GM21786 (cell line): Measurements from ENCODE around the gene RAET1E.

Experiments used
- ATAC-seq: cut with Tn5 transposase; IDR thresholded peaks from one replicate; pipeline ENCODE4 v1.9.1; 2021; ENCODE audit not compliant: unreplicated experiment

RAET1E gene

DNA sequence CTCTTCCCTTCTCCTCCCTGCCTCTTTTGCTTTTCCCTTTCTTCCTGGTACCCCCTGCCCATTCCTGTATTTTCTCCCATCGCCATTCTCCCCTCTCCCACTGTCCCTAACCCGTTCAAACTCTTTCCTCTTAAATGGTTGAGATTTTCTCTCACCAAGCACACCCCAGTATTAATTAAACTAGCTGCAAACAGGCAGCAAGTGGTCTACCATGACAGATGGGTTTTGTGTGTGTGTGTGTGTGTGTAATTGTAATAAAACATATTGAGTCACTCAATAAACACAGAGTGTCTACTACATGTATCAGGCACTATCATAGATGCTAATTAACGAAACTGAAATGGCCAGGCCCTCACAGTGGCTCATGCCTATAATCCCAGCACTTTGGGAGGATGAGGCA, 6.7 kb downstream of the RAET1E start:
- no peak for ATAC-seq

DNA sequence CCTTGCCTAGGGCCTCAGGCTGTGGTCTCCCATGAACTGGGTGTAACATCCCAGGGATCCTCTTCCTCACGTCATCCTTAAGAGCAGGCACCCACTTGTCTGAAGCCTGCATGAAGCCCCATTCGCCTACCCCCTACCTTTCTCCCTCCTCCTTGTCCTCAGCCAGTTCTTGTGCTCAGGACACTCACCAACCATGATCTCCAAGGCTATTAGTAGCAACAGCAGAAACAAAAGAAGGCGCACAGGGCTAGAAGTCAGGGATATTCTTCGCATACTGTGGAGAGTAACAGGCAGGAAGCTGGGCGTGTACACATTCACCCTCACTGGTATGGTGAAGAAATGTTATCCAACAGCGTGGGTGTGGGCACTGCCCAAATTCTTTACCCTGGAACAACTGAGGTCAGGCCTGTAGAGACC, 7.3 kb downstream of the RAET1E start:
- ATAC-seq: no peak

DNA sequence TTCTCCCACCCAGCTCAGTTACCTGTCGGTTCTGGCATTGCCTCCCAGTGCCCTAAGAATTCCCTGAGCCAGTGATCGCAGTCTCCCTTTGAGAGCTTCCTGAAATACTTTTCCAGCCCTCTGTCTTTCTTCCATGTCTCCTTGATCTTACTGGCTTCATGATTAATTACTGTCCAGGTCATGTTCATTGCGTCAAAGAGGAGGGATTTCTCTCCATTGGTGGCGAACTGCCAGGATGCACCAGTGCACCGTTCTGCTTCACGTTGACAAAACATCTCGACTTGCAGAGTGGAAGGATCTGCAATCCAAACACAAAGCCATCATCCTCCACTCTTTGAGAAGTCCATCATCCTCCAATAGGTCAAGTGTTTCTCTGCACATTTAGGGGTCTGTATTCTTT, 8.6 kb downstream of the RAET1E start:
- no peak for ATAC-seq

DNA sequence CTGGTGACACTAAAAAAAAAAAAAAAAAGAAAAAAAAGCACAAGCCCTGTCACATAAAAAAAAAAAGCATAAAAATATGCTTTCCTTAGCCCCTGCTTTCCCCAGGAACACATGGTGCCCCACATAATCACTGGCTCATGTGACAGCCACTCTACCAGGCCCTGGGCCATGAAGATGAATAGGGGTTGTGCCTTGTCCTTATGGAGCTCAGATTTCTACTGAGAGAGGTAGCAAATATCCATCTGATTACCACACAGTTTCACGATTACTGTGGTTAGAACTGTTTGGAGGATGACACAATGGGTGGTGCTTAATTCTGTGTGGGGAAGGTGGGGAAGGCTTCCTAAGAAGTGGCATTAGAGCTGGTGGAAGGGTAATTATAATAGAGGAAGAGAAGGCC, 9.3 kb downstream of the RAET1E start:
- no peak for ATAC-seq

DNA sequence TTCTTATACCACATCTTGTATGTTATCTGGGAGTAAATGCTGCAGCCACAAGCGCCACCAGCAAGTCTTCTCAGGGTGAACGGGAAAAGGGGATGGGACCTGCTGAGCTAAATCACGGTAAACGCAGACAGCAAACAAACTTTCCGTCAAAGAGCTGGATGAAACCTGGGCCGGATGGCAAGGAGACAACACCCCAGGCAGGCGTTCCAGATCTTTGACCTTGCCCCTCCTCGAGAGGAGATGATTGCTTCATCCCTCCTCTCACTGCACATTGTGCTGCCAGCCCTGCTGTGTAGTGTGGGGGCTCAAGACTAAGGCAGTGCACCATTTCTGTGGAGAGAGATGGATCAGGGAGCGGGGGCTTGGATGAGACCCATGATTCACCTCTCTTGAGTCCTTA, 9.8 kb downstream of the RAET1E start:
- no peak for ATAC-seq

DNA sequence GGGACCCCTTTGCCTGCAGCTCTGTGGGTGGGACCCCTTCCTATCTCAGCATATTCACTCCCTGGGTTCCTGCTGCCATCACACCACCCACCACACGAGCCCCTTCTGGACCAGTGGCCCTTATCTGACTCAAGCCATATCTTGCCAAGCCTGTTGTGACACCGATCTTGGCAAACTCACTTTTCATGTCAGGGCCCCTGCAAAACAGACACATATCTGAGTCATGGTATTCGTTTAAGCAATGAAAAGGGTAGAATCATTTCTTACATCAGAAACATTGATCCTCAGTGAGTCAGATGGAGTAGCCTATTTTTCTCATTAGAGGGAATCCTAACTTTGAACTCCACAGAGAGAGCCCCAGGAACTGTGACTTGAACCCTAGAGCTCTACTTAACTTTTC, 10.6 kb downstream of the RAET1E start:
- no peak for ATAC-seq

DNA sequence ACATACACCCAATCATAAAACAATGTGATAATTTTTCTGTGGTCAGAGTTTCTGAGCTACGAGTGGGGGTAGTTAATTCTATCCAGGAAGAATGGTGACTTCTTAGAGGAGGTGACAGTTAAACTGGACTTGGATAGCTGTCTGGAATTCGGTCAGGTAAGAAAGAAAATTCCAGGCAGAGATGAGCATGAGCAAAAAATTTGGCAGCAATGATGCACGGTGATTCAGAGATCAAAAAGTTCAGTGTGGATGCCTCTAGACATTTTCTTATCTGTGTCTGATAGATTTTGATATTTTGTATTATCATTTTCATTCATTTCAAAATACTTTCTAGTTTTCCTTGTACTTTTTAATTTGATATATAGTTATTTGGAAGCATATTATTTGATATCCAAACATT, 12.0 kb downstream of the RAET1E start:
- ATAC-seq: no peak

DNA sequence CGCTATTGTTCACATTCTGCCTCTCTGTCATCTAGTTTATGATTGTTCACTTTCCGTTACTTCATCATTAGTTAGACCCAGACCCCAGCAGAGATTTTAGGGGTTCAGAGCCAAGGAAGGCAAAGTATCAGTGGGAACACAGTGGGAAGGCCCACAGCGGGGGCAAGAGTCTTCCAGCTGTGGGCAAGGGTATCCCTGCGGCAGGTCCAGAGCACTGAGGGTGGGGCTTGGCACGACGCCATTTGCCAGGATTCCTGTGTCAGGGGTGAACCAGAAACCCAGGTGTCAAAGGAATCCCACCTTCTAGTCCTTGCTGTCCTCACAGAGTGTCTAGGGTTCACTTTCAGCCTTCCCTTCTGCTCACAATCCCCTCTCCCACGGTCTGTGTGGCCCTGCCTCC, 13.3 kb downstream of the RAET1E start:
- ATAC-seq: no peak

DNA sequence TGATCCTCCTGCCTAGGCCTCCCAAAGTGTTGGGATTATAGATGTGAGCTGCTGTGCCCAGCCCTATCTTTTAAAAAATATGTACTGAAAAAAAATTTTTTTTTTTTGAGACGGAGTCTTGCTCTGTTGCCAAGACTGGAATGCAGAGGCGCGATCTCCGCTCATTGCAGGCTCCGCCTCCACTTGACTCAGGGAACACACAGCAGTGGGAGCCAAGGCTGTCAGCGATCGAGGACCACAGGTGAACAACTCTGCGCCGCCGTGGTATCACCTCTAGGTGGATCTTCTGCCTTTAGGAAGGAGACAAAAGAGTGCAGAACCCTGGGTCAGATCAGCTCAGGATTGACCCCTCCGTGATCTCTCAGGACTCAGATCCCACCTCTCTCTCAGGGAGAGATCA, 13.7 kb downstream of the RAET1E start:
- ATAC-seq: no peak

DNA sequence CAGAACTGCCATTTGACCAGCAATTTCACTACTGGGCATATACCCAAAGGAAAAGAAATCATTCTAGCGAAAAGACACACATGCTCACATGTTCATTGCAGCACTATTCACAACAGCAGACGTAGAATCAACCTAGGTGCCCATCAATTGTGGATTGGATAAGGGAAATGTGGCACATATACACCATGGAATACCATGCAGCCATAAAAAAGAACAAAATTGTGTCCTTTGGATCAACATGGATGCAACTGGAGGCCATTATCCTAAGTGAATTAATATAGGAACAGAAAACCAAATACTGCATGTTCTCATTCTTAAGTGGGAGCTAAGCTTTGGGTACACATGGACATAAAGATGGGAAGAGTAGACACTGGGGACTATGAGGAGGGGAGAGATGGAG, 16.1 kb downstream of the RAET1E start:
- no peak for ATAC-seq

DNA sequence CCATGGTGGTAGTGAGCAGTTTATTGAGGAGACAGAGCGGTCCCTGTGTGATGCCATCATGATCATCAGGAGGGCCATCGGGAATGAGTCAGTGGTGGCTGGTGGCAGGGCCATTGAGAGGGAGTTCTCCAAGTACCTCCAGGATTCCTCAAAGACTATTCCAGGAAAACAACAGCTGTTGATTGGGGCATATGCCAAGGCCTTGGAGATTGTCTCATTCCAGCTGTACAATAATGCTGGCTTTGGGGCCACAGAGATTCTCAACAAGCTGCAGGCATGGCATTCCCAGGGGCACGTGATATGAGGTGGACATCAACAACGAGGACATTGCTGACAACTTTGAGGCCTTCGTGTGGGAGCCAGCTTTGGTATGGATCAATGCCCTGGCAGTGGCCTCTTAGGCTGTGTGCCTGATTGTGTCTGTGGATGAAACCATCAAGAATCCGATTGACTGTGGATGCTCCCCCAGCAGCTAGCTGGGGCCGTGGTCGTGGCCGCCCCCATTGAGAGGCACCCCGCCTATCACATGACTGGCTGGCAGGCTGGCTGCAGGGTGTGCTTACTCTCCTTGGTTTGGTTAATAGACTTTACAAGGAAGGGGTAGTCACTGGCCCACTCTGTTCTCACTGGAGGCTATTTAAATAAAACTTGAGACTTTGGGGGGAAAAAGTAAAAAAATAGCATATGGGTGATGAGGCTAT, 16.7 kb downstream of the RAET1E start:
- ATAC-seq: no peak

DNA sequence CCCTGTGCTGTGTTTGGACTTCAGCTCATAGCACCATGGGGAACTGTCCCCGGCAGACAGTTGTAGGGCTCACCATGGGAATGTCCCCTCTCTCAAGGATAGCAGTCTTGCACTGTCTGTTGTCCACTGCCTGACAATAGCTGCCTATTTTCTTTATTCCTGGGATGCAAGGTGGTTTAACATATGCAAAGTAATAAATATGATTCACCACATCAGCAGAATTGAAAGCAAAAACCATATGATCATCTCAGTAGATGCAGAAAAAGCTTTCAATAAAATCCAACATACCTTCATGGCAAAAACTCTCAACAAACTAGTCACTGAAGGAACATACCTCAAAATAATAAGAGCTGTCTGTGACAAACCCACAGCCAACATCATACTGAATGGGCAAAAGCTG, 20.3 kb downstream of the RAET1E start:
- no peak for ATAC-seq

DNA sequence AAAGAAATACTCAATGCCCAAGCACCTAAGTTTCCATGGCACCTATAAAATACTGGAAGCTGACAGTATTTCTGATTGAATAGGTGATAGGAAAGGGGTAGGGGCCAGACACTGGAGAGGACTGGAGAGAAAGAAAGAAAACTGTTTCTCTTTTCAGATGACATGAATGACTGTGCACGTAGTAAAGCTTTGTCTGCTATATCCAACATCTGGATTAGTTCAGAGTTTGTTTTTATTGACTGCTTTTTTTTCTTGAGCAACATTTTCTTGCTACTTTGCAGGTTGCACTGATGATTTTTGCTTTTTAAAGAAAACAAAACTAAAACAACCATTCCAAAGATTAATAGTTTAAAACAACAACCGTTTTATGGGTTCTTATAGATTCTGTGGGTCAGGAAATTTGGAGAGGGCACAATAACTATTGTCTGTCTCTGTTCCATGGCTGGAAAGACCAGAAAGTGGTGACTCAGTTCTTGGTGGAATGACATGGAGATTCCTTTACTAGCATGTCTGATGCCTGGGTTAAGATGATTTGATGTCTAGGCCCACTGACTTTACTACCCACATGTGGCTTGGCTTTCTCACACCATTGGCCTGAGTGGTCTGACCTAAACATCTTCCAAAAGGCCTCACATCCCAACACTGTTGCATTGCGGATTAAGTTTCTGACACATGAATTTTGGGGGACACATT, 21.5 kb downstream of the RAET1E start:
- ATAC-seq: no peak

DNA sequence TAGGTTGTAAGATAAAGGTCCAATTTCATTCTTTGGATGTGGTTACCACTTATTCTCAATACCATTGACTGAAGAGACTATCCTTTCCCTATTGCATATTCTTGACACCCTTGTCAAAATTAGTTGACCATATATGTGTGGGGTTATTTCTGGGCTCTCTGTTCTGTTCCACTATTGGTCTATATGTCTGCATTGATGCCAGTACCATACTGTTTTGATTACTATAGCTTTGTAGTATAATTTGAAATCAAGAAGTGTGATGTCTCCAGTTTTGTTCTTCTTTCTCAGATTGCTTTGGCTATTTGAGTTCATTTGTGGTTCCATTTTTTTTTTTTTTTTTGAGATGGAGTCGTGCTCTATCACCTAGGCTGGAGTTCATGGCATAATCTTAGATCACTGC, 25.7 kb downstream of the RAET1E start:
- ATAC-seq: no peak

DNA sequence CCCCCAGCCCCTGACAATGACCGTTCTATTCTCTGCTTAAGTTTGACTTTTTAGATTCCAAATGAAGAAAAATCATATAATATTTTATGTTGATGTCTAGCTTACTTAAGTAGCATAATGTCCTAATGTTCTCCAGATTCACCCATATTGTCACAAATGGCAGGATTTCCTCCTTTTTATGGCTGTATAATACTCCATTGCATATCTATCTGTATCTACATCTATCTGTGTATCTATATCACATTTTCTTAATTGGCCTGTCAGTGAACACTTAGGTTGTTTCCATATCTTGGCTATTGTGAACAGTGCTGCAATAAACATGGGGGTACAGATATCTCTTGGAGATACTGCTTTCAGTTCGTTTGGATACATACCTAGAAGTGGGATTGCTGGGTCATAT, 26.7 kb downstream of the RAET1E start:
- no peak for ATAC-seq

DNA sequence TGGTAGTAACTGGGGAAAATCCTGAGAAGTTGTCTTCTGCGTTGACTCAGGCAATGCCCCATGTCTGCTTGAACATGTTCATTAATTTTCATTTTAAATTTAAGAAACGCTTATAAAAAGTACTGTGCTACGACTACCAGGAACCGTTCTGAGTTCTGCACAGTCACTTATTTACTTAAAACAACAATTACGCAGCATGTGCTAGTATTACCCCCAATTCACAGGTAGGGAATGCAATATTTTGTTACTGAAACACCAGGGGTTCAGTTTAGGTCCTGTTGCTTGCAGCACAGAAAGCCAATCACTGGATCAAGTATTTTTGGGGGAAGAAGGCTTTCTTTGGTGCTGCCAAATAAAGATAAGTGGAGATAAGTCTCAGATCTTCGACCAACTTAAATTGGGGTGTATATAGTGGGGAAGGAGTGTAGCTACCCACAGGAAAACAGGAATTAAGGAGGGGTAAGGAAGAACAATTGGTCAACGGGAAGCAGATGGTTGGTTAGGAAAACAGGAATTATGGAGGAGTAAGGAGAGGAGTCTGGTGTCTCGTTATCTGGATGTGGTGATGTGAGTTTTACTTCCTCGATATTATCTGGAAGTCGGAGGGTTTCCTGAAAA, 28.5 kb downstream of the RAET1E start:
- ATAC-seq: no peak

DNA sequence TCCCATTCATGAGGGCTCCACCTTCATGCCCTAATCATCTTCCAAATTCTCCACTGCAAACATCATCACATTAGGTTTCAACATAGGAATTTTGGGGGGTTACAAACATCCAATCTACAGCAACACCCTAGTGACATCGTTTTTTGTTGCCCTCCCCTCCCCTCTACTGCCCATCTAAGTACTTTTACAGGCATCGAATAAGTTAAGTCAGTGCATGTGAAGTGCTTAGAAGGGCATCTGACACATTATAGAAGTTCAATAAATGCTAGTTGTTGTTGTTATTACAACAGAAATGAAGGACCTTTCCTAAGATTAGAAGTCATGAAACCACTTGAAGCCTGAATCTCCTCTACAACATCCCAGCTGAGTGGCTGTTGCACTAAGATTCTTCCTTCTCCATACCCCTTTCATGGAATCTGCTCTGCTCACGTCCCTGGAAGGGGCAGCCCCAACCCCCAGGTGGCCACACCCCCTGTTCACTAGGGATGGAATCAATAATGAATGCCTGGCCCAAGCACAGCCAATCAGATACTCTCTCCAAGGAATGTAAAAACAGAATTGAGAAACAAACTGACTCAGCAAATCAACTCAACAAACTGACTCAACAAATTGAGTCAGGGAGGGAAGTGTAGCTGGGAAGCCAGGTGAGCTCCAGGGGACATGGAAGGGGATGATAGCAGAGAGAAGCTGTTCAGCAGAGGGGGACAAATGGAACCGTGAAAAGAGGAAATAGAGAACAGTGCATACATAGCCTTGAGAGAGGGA, 29.9 kb downstream of the RAET1E start:
- ATAC-seq: no peak

DNA sequence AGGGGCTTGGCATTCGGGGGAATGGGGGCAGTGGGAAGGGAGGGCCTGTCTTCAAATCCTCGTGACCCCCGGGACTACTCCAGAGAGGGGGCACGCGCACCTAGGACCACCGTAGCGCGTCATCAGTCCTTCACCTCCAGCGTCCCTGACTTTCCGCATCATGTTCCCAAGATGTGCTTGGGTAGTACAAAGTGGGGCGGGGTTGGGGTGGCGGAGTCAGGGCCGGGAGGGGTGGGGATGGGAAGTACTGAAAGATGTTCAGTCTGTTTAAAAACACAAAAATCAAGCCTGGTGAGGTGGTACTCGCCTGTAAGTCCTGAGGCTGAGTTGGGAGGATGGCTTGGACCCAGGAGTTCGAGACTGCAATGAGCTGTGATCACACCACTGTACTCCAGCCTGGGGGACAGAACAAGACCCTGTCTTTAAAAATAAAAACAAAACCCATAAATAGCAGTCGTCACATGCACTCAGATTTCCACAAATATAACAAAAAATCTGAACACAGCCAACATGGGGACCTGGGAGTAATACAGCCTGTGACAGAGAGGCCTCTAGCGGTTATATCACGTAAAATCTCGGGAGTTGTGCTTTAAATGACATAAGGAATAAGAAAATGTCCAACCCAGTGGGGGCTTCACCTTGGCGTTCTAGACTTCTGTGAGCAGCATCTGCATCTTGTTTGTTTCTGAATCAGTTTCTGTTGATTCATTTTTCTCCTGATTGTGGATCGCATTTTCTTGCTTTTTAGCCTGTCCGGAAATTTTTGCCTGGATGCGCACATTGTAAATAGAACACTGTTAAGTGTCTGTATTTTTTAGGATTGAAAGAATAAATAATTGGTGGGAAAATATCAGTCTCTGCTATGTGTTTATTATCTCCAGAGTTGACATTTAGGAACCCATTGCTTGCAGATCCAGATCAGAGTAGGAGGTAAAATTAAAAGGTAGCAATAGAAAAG, 33.1 kb downstream of the RAET1E start:
- no peak for ATAC-seq

DNA sequence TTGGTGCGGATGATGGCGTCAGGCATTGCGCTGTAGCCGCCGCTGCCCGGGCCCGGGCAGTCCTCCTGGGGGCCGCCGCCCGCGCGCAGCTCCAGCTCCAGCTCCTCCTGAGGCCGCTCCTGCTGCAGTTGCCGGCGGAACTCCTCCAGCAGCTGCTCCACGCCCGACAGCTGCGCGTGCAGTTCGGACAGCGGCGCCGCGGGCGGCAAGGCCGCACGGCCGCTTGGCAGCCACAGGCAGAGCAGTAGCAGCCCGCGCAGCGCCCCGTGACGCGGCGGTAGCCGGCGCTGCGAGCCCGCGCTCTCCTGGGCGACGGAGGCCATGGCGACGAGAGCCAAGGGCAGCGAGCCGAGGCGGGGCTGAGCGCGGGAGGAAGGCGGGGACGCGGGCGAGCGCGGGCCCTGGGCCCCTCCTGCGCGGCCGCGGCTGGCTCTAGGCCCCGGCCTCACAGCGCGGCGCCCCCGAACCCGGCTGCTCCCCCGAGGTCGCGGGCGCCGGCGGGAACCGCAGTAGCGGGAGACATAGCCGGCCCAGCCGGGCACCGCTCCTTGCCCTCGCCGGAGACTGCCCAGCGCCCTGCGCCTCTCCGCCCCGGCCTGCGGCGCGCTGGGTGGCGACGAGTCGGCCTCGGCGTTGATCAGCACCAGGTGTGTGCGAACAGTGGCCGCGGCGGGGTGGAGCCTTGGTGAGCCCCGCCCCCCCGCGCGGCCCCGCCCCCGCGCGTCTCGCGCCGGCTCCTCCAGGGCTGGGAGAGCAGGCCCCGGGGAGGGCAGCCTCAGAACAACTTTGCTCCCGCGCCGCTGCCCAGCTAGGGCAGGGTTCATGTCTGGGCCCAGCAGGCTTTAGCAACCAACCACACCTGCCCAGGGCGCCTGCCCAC, 34.0 kb downstream of the RAET1E start, which contains the start of gene LRP11:
Gene LRP11 (minus strand): TSS at position 662 of the 880 bp plus-strand sequence. CDS start 339 bp downstream, at position 323.
- ATAC-seq: peak; percentile 74
